Bronchial epithelial cell (primary cell): ENCODE measurements around the gene CST6. TPM values are rescaled to one million over a fixed set of nuclear protein-coding genes. Genes with fewer than 3 reads are reported as not detected.

Experiments
- DNase-seq: peaks from one replicate; pipeline ENCODE4 v3.0.0-alpha.2; 2010; ENCODE audit warnings: low read depth
- FAIRE-seq: peaks from 2 replicates; lab custom pipeline; 2011; peaks lifted over from hg19 to GRCh38; lab: Jason Lieb, UNC
- H3K27me3 ChIP-seq: 2 replicates; pipeline ENCODE4 v1.5.1; 2011; ENCODE audit warnings: low read length; ENCODE audit not compliant: control insufficient read depth, insufficient read depth
- H3K36me3 ChIP-seq: 2 replicates; pipeline ENCODE4 v1.5.1; 2011; ENCODE audit warnings: low read length; ENCODE audit not compliant: control insufficient read depth, insufficient read depth
- H3K4me3 ChIP-seq: 2 replicates; pipeline ENCODE4 v1.5.1; 2011; ENCODE audit warnings: mild to moderate bottlenecking, low read depth, low read length, control low read depth
- total RNA-seq: library from RNA; depleted of rRNA; stranded (reverse); fragments of >200 nt; gene quantifications from 2 replicates; pipeline ENCODE4 v1.2.1, GENCODE V29; 2014
- TF ChIP-seq, protein P1 (sequence below): IDR thresholded peaks from 2 replicates; pipeline ENCODE4 v1.5.1; 2011; ENCODE audit warnings: mild to moderate bottlenecking, moderate library complexity, low read length, control low read depth, inconsistent platforms; ENCODE audit not compliant: insufficient read depth, severe bottlenecking

Gene CST6
- total RNA-seq, 1 donor from 2014 or later, result 3.9 TPM

DNA sequence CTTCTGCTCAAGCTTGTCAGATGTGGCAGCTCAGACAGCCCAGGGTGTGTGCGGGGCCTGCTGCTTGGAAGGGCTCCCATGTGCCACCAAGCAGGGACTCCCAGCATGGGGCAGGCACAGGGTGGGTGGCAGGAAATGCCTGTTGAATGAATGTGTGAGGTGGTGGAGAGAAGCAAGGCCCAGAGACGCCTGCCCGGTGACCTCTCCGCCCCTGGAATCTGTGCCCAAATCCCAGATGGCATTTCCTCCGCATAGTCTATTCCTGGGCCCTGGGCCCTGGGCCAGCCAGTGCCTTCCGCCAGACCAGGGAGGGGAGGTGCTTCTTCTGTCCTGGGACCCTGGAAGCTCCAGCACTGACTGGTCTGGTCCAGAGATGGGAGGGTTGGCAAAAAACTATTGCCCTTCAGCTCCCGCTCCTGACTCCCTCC is 3.7 kb downstream of the CST6 start:
- TF ChIP-seq, protein P1, sequence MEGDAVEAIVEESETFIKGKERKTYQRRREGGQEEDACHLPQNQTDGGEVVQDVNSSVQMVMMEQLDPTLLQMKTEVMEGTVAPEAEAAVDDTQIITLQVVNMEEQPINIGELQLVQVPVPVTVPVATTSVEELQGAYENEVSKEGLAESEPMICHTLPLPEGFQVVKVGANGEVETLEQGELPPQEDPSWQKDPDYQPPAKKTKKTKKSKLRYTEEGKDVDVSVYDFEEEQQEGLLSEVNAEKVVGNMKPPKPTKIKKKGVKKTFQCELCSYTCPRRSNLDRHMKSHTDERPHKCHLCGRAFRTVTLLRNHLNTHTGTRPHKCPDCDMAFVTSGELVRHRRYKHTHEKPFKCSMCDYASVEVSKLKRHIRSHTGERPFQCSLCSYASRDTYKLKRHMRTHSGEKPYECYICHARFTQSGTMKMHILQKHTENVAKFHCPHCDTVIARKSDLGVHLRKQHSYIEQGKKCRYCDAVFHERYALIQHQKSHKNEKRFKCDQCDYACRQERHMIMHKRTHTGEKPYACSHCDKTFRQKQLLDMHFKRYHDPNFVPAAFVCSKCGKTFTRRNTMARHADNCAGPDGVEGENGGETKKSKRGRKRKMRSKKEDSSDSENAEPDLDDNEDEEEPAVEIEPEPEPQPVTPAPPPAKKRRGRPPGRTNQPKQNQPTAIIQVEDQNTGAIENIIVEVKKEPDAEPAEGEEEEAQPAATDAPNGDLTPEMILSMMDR, result no peak
- H3K27me3 ChIP-seq, result no peaks in the 10 kb centered on the region
- no peak overlapping the region for H3K4me3 ChIP-seq
- peak; percentile 7 for DNase-seq
- H3K36me3 ChIP-seq, result no peaks in the 10 kb centered on the region
- FAIRE-seq, result no peak

DNA sequence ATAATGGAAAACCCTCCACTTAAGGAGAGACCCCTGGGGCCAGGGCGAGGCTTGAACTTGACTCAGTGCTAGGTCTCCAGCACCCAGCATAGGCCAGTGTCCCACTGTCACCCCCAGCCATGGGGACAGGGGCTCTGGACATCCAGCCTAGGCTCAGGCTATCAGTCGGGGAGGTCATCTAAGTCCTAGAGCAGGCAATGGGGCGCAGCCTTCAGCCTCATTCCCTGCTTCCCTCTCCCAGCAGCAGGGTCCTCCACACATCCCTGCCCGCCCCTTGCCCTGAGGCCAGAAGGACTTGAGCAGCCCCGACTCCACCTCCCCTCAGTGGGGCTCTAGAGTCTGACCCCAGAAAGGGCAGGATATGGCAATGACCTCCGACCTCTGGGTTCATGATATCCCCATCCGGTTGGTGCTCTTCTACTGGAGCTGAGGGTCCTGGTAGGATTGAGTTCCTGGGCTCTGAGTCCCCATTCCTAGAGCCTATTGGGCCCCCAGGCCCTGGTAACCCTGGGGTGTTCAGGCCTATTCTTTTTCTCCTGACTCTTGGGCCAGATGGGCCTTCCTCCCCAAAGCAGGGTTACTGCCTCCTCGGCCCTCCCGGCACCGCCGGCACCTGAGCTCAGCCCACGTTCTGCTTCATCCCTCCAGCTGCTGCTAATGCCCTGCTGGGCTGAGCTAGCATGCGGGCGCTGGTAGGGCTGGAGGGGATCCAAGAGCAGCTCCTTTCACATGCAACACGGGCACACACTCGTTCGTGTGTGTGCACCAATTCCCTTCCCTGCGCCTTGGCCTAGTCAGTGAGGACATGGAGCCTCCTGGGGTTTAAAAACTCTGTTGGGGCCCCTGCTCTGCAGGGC is 4.4 kb downstream of the CST6 start:
- TF ChIP-seq, protein P1, result no peak
- Histone ChIP-seq H3K27me3 (no peaks in the 10 kb centered on the region), H3K4me3 (no peak overlapping the region), H3K36me3 (no peaks in the 10 kb centered on the region)
- FAIRE-seq, result no peak
- DNase-seq, result no peak

DNA sequence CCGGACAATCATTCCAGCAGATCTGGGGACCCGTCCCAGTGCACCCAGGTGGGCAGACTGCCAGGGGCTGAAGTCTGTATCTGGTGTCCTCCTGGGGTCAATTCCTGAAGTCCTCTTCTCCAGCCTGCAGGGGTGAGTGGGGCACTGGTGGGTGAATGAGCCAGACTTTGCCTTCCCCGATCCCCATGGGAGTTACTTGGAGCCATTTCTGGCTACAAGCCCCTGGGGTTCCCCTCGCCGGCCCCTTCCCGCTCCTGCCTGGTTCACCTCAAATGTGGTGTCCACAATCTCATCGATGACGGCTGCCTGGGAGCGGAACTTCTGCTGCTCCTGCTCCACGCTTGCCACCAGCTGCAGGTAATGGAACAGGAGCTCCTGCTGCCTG is 5.0 kb downstream of the CST6 start:
- no peak for DNase-seq
- H3K4me3 ChIP-seq, result no peak overlapping the region
- H3K36me3 ChIP-seq, result no peaks in the 10 kb centered on the region
- FAIRE-seq, result no peak
- no peaks in the 10 kb centered on the region for H3K27me3 ChIP-seq
- TF ChIP-seq, protein P1, result no peak

DNA sequence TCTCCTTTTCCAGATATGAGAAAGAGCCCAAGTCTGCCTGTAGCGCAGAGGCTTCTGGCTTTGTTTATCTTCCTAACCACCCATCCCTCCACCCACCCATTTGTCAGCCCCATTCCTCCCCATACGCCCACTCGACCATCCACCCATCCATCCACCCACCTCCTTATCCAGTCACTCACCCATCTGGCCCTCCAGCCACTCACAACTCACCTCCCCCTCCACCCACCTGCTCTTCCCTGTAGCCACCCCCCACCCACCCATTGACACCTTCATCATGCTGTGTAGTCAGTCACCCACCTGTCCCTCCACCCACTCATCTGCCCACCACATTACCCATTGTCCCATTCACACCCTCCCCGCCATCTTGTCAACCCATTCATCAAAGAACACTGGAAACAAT is 5.5 kb downstream of the CST6 start:
- DNase-seq (no peak), FAIRE-seq (no peak)
- Histone ChIP-seq H3K4me3 (no peak overlapping the region), H3K27me3 (no peaks in the 10 kb centered on the region), H3K36me3 (no peaks in the 10 kb centered on the region)
- TF ChIP-seq, protein P1, result no peak

DNA sequence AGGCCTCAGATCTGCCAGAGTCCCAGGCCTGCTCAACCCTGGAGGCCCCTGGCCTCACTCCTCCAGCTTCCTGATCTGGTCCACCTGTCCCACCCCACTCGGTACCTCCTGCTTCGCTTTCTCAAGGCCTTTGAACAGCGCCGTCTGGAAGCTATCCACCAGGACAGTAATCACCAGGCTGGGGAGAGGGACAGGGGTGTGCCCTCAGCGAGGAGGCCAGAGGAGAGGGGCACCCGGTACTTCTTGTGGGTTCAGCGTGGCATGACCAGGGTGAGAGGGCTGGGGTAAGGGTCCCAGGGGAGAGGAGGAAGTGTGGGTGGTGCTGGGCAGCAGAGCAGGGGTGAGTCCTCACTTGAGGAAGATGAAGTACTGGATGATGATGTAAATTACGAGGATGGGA is 8.4 kb downstream of the CST6 start:
- DNase-seq (no peak), FAIRE-seq (no peak)
- Histone ChIP-seq H3K36me3 (no peaks in the 10 kb centered on the region), H3K4me3 (no peak overlapping the region), H3K27me3 (no peaks in the 10 kb centered on the region)
- TF ChIP-seq, protein P1, result no peak
